HepG2 (cell line): Measurements from ENCODE around the gene IQSEC1. TPM values are rescaled to one million over a fixed set of nuclear protein-coding genes. Genes with fewer than 3 reads are reported as not detected.

Source experiments
- ATAC-seq: fragments of 200-7000 bp; cut with Tn5 transposase; 3 replicates; pipeline ENCODE4 v1.9.1; 2020; ENCODE audit warnings: mild to moderate bottlenecking, moderate library complexity
- BruUV-seq: library from RNA; stranded (reverse); fragments of 400-500 nt; replicated peaks from 2 replicates; lab custom pipeline; 2021; lab: Mats Ljungman, UMichigan
- CTCF ChIA-PET: fragments of 300-600 bp; formaldehyde crosslinking; extraction: SDS; loops from one replicate; lab custom pipeline; 2021; ENCODE audit warnings: low total read pairs, inconsistent platforms, low intra/inter-chr PET ratio; lab: Yijun Ruan, JAX
- POLR2A ChIA-PET: fragments of 350-600 bp; sonication (Branson Sonifier 250); formaldehyde crosslinking; loops from one replicate; lab custom pipeline; 2020; ENCODE audit warnings: antibody characterized with exemption, inconsistent platforms; lab: Yijun Ruan, JAX
- DNase-seq: peaks from one replicate; pipeline ENCODE4 v3.0.0-alpha.2; 2015; ENCODE audit warnings: low spot score
- FAIRE-seq: peaks from 3 replicates; lab custom pipeline; 2011; peaks lifted over from hg19 to GRCh38; lab: Jason Lieb, UNC
- H2AFZ ChIP-seq: one replicate; pipeline ENCODE4 v1.6.1; 2011; ENCODE audit warnings: low read length, inconsistent platforms
- H3K27ac ChIP-seq: fragments of 300-600 bp; 3 replicates; pipeline ENCODE4 v1.8.0; 2011; ENCODE audit warnings: mixed run types, mild to moderate bottlenecking, mixed read lengths, low read length, inconsistent platforms; ENCODE audit not compliant: insufficient read depth; ENCODE audit errors: extremely low read length
- H3K27me3 ChIP-seq, 2 experiments: fragments of 200-600 bp in 1 of 2; 2 replicates in 1 of 2; 3 replicates in 1 of 2; pipeline versions ENCODE4 v1.6.0 to v1.8.0; 2011; ENCODE audit warnings: low read length in 2 of 2, mild to moderate bottlenecking in 2 of 2, moderate library complexity in 2 of 2, inconsistent platforms in 1 of 2; ENCODE audit not compliant: insufficient read depth in 2 of 2, control insufficient read depth in 1 of 2
- H3K36me3 ChIP-seq, 2 experiments: fragments of 200-600 bp in 1 of 2; replicated peaks in 1 of 2; 2 replicates in 1 of 2; 3 replicates in 1 of 2; pipeline versions ENCODE4 v1.5.1 to v1.8.0; 2011; ENCODE audit warnings: low read length in 2 of 2, inconsistent platforms in 1 of 2; ENCODE audit not compliant: insufficient read depth in 2 of 2, control insufficient read depth in 1 of 2
- H3K4me1 ChIP-seq: 2 replicates; pipeline ENCODE4 v1.5.1; 2012; ENCODE audit warnings: low read length, inconsistent platforms; ENCODE audit not compliant: insufficient read depth
- H3K4me2 ChIP-seq: 2 replicates; pipeline ENCODE4 v1.6.0; 2011; ENCODE audit warnings: low read depth, low read length, inconsistent platforms
- H3K4me3 ChIP-seq, 3 experiments: fragments of 200-600 bp in 1 of 3; sonication (generic), shearing (Covaris generic) in 1 of 3; replicated peaks in 1 of 3; 2 replicates each; pipeline ENCODE4 v1.5.1; 2011 to 2016; ENCODE audit warnings: low read length in 3 of 3, inconsistent platforms in 2 of 3, low read depth in 2 of 3, mild to moderate bottlenecking in 2 of 3, control low read depth in 1 of 3, mixed read lengths in 1 of 3; ENCODE audit not compliant: insufficient read depth in 1 of 3
- H3K79me2 ChIP-seq: one replicate; pipeline ENCODE4 v1.6.1; 2011; ENCODE audit warnings: low read length, inconsistent platforms; ENCODE audit not compliant: insufficient read depth
- H3K9ac ChIP-seq: 2 replicates; pipeline ENCODE4 v1.6.0; 2011; ENCODE audit warnings: mild to moderate bottlenecking, low read depth, low read length, inconsistent platforms; ENCODE audit not compliant: insufficient read depth
- H3K9me3 ChIP-seq: 2 replicates; pipeline ENCODE4 v1.5.1; 2012; ENCODE audit warnings: mild to moderate bottlenecking, low read length
- H4K20me1 ChIP-seq: 2 replicates; pipeline ENCODE4 v1.6.0; 2011; ENCODE audit warnings: inconsistent platforms, mild to moderate bottlenecking, low read length, moderate library complexity; ENCODE audit not compliant: insufficient read depth
- CBFB ChIP-seq: sonication (generic); formaldehyde crosslinking; IDR thresholded peaks from 2 replicates; pipeline ENCODE4 v1.4.0; 2020; ENCODE audit warnings: missing genetic modification reagents
- DNMT1 ChIP-seq: sonication (generic); formaldehyde crosslinking; IDR thresholded peaks from 2 replicates; pipeline ENCODE4 v1.5.1; 2020; ENCODE audit warnings: mild to moderate bottlenecking, missing genetic modification reagents
- FOXK1 ChIP-seq: sonication (generic); formaldehyde crosslinking; IDR thresholded peaks from 2 replicates; pipeline ENCODE4 v1.4.0; 2020; ENCODE audit warnings: low read depth, missing genetic modification reagents, borderline replicate concordance
- GLMP ChIP-seq: sonication (generic); formaldehyde crosslinking; IDR thresholded peaks from 2 replicates; pipeline ENCODE4 v1.9.0; 2021; ENCODE audit warnings: missing genetic modification reagents, mild to moderate bottlenecking, borderline replicate concordance
- HMGXB3 ChIP-seq: sonication (generic); formaldehyde crosslinking; IDR thresholded peaks from 2 replicates; pipeline ENCODE4 v1.4.0; 2020; ENCODE audit warnings: missing genetic modification reagents, borderline replicate concordance
- MEF2D ChIP-seq: sonication (generic); formaldehyde crosslinking; IDR thresholded peaks from 2 replicates; pipeline ENCODE4 v1.5.1; 2020; ENCODE audit warnings: mild to moderate bottlenecking, missing genetic modification reagents
- POLR2G ChIP-seq: fragments of 200-400 bp; formaldehyde crosslinking; IDR thresholded peaks from 2 replicates; pipeline ENCODE4 v1.6.1; 2018; ENCODE audit warnings: mild to moderate bottlenecking, low read depth, low read length, moderate library complexity
- ZNF142 ChIP-seq: sonication (generic); formaldehyde crosslinking; IDR thresholded peaks from 2 replicates; pipeline ENCODE4 v1.4.0; 2020; ENCODE audit warnings: missing genetic modification reagents
- ZNF501 ChIP-seq: sonication (generic); formaldehyde crosslinking; IDR thresholded peaks from 2 replicates; pipeline ENCODE4 v1.5.1; 2020; ENCODE audit warnings: mild to moderate bottlenecking, moderate library complexity, missing genetic modification reagents
- ZNF891 ChIP-seq: sonication (generic); formaldehyde crosslinking; IDR thresholded peaks from 2 replicates; pipeline ENCODE4 v1.5.0; 2020; ENCODE audit warnings: mild to moderate bottlenecking, missing genetic modification reagents
- WGBS: methylation state at CpG from one replicate; pipeline ENCODE4 v1.1.6; 2017; ENCODE audit warnings: low lambda C conversion rate; 5-methylcytosine and 5-hydroxymethylcytosine counted together
- in situ Hi-C: cut with HindIII; loops from 2 replicates; pipeline ENCODE4 v1.10.0; 2017; ENCODE audit warnings: low pct_unique_long_range_greater_than_20kb; ENCODE audit not compliant: extremely low pct_ligation_motif_present
- intact Hi-C: fragments of 100-400 bp; cut with micrococcal nuclease; formaldehyde crosslinking; loops from one replicate; pipeline ENCODE4 v1.10.0; 2022; ENCODE audit not compliant: unreplicated experiment
- polyA plus RNA-seq, 8 experiments: library from polyadenylated mRNA; depleted of rRNA in 3 of 8; stranded (reverse) in 7 of 8; unstranded in 1 of 8; fragments of >200 nt; fragmentation: Illumina TruSeq in 4 of 8; extraction: Trizol in 4 of 8; gene quantifications; 2 replicates each; pipeline versions ENCODE4 v1.2.1 to v1.2.3, GENCODE V29; 2011 to 2016; ENCODE audit warnings: low read depth in 4 of 8, missing spikeins in 1 of 8, mixed read lengths in 1 of 8; ENCODE audit not compliant: insufficient read depth in 1 of 8
- total RNA-seq, 5 experiments: library from RNA; depleted of rRNA; stranded (reverse); fragments of >200 nt; fragmentation: Illumina TruSeq; extraction: Trizol; gene quantifications; 2 replicates each; pipeline ENCODE4 v1.2.3, GENCODE V29; 2016; ENCODE audit warnings: low read depth in 1 of 5

IQSEC1 gene
- total and polyA plus RNA-seq, 2 of the 13 experiments (the other 11 are each of a cell fraction or from before 2014, with no cell fraction given), result 17.4 to 20.2 TPM

- TF ChIP-seq ZNF142 (CRISPR knock-in tag) (no peak), ZNF501 (CRISPR knock-in tag) (no peak)
Measured at GRCh38 chr3:13111873-13112520, 38.8 kb upstream of the IQSEC1 start (continued).

GRCh38 chr3:13111173-13111872 lies 38.1 kb upstream of the IQSEC1 start:
- Histone ChIP-seq H3K36me3 (no peaks in the 10 kb centered on the region), H3K9ac (no peak overlapping the region), H3K79me2 (no peaks in the 10 kb centered on the region), H3K4me3 (no peak overlapping the region), H3K4me1 (peaks cover 35% of the 10 kb centered on the region), H3K27me3 (no peaks in the 10 kb centered on the region), H2AFZ (no peak overlapping the region), H3K4me2 (peak overlapping the region; percentile 52), H3K9me3 (no peaks in the 10 kb centered on the region), H3K27ac (no peak overlapping the region), H4K20me1 (peaks cover 24% of the 10 kb centered on the region; the same call in 1 of the 2 replicates)
- FAIRE-seq (no peak), DNase-seq (no peak), ATAC-seq (no peak)
- no TSS peak for BruUV-seq
- WGBS, result 87% methylated on average over 5 of the region's 9 CpGs
- ChIA-PET POLR2A (no interaction called here), CTCF (no interaction called here)
- in situ Hi-C loops, result no loop called here
- intact Hi-C loops, result no loop called here
- TF ChIP-seq HMGXB3, result no peak
- no peak for TF ChIP-seq DNMT1
- TF ChIP-seq FOXK1, result no peak
- TF ChIP-seq MEF2D (CRISPR knock-in tag), result no peak
- no peak for TF ChIP-seq ZNF891 (CRISPR knock-in tag)
- no peak for TF ChIP-seq GLMP (CRISPR knock-in tag)
- TF ChIP-seq CBFB, result no peak
- no peak for TF ChIP-seq POLR2G
